Ovary (tissue), 9 donors: ENCODE data around the gene RTP4. TPM values are rescaled to one million over a fixed set of nuclear protein-coding genes. Genes with fewer than 3 reads are reported as not detected.

ENCODE experiments used
- DNase-seq, 5 donors: peaks; one replicate each; pipeline ENCODE4 v3.0.0-alpha.2; 2019 to 2020
- H3K27ac ChIP-seq, 2 donors: fragments of 200-600 bp; one replicate each; pipeline versions ENCODE4 v1.5.1 to v1.8.0; 2019 to 2022
- H3K27me3 ChIP-seq: fragments of 200-600 bp; one replicate; pipeline ENCODE4 v1.8.0; 2022
- H3K36me3 ChIP-seq: fragments of 200-600 bp; sonication (generic); one replicate; pipeline ENCODE4 v1.5.1; 2019
- H3K4me1 ChIP-seq: one replicate; pipeline ENCODE4 v1.8.1; 2013; ENCODE audit warnings: mild to moderate bottlenecking, moderate library complexity; ENCODE audit not compliant: insufficient read depth
- H3K4me3 ChIP-seq: fragments of 200-600 bp; sonication (generic); one replicate; pipeline ENCODE4 v1.5.1; 2017
- H3K9me3 ChIP-seq, 2 donors: fragments of 200-600 bp in 1 of 2; sonication (generic) in 1 of 2; one replicate each; pipeline versions ENCODE4 v1.5.1 to v1.8.1; 2013 to 2019; ENCODE audit warnings: mild to moderate bottlenecking in 1 of 2, moderate library complexity in 1 of 2
- EP300 ChIP-seq: sonication (generic); formaldehyde crosslinking; IDR thresholded peaks from one replicate; pipeline ENCODE4 v1.6.1; 2017; ENCODE audit warnings: antibody characterized with exemption
- POLR2A ChIP-seq: fragments of 450-650 bp; IDR thresholded peaks from one replicate; pipeline ENCODE4 v1.6.1; 2017; ENCODE audit warnings: antibody characterized with exemption, mild to moderate bottlenecking, moderate library complexity
- WGBS, 3 donors: extraction: QIAGEN DNeasy Blood & Tissue Kit in 1 of 3; methylation state at CpG; one replicate each; pipeline versions ENCODE4 v1.1.5 to v1.1.7; 2013 to 2017; 5-methylcytosine and 5-hydroxymethylcytosine counted together
- intact Hi-C, 4 donors: fragments of 100-400 bp; cut with DNase I; formaldehyde crosslinking; loops; one replicate each; pipeline versions ENCODE4 v1.11.0 to v1.15.1; 2022 to 2023
- polyA plus RNA-seq, 2 donors: library from polyadenylated mRNA; stranded (reverse); fragments of 200-250 nt in 1 of 2; fragments of 350-450 nt in 1 of 2; fragmentation: Illumina TruSeq in 1 of 2; extraction: RNeasy Lipid Tissue Mini Kit (QIAGEN cat#74804) in 1 of 2; gene quantifications; one replicate each; pipeline ENCODE4 v1.2.3, GENCODE V29; 2013 to 2014
- total RNA-seq, 7 donors: library from RNA; depleted of rRNA in 2 of 7; stranded (reverse); fragments of >200 nt in 2 of 7; fragmentation: NEBNext Ultra II Directional in 3 of 7; extraction: Animal tissue kit (Norgen Biotek cat#: 25700) in 3 of 7; gene quantifications; one replicate each; pipeline versions ENCODE4 v1.1.0 to v1.2.4, GENCODE V29; 2016 to 2023
- TF ChIP-seq, protein P1 (sequence below), 3 donors: fragments of 450-650 bp in 2 of 3; fragments of 200-600 bp in 1 of 3; IDR thresholded peaks; one replicate each; pipeline versions ENCODE4 v1.5.1 to v1.8.0; 2016 to 2022; ENCODE audit warnings: antibody characterized with exemption in 3 of 3, mild to moderate bottlenecking in 1 of 3
- donor health status: DM: no; HTN: no; CAD: no; lungs with moderate emphysema.
- donor health status: DM: no; HTN: no; CAD: no.
- donor health status: Bipolar disorder and iron deficiency.
- donor health status: DM: yes; HTN: yes; CAD: no.
- donor health status: DM: no; HTN: no; CAD: no.
- donor health status: DM: yes; HTN: yes; CAD: no.

The RTP4 gene
- total and polyA plus RNA-seq, 9 donors = 0.24 to 7.3 (median 2.7) TPM

DNA sequence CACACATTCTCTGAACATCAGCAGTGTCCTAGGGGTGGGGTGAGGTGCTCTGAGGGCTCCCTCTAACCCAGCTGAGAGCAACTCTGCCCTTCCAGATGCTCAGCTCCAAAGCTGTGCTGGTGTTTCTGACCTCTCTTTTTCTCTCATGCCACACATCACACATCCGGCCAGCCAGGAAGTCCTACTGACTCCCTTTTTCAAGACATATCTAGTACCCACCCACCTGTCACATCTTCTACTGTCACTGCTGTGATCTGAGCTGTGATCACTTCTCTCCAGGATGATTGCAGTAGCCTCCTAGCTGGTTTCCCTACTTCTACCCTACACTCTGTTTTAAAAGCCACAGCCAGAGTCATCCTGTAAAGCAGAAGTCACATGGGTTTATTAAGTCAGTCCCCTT, 46.4 kb upstream of the RTP4 start:
- H3K9me3 ChIP-seq = no peaks in the 10 kb centered on the region
- TF ChIP-seq POLR2A (no peak), EP300 (no peak)
- TF ChIP-seq, protein P1, sequence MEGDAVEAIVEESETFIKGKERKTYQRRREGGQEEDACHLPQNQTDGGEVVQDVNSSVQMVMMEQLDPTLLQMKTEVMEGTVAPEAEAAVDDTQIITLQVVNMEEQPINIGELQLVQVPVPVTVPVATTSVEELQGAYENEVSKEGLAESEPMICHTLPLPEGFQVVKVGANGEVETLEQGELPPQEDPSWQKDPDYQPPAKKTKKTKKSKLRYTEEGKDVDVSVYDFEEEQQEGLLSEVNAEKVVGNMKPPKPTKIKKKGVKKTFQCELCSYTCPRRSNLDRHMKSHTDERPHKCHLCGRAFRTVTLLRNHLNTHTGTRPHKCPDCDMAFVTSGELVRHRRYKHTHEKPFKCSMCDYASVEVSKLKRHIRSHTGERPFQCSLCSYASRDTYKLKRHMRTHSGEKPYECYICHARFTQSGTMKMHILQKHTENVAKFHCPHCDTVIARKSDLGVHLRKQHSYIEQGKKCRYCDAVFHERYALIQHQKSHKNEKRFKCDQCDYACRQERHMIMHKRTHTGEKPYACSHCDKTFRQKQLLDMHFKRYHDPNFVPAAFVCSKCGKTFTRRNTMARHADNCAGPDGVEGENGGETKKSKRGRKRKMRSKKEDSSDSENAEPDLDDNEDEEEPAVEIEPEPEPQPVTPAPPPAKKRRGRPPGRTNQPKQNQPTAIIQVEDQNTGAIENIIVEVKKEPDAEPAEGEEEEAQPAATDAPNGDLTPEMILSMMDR (IDR thresholded peaks at IDR 0.05) = no peak
- no peak for DNase-seq
- no peaks in the 10 kb centered on the region for H3K36me3 ChIP-seq
- WGBS, 3 donors = 82 to 85% (median 84%) methylated on average over 1 of the region's 1 CpG
- no peak overlapping the region for H3K27ac ChIP-seq
- no peaks in the 10 kb centered on the region for H3K27me3 ChIP-seq
- intact Hi-C loops = no loop called here
- H3K4me3 ChIP-seq = no peak overlapping the region
- no peaks in the 10 kb centered on the region for H3K4me1 ChIP-seq

DNA sequence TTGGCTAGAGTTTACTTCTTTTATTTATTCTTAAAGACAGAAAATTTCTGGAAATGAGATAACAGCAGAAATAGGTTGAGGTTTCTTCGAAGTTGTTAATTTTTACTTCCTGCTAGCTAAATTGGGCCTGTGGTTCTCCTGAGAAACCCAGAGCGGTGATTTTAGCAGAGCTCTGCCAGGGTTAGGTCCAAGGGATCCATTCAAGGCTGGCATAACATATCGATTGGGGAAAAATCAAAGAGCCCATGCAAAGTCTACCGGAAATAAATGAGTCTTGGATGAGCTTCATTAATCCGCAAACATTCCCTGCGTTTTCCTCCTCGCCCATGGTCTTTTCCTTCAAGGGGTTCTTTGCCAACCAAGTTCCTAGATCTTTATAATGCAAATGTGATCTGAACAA, 45.9 kb upstream of the RTP4 start:
- WGBS, 3 donors = 80 to 83% (median 82%) methylated on average over 7 of the region's 7 CpGs
- no peak overlapping the region for H3K27ac ChIP-seq
- H3K27me3 ChIP-seq = no peaks in the 10 kb centered on the region
- H3K4me3 ChIP-seq = no peak overlapping the region
- no peak for DNase-seq
- intact Hi-C loops = no loop called here
- H3K36me3 ChIP-seq = no peaks in the 10 kb centered on the region
- TF ChIP-seq EP300 = no peak
- TF ChIP-seq, protein P1 (IDR thresholded peaks at IDR 0.05) = no peak
- no peak for TF ChIP-seq POLR2A
- H3K9me3 ChIP-seq = no peaks in the 10 kb centered on the region
- H3K4me1 ChIP-seq = no peaks in the 10 kb centered on the region

- Histone ChIP-seq H3K9me3 (no peaks in the 10 kb centered on the region), H3K27ac (no peak overlapping the region), H3K4me3 (no peak overlapping the region), H3K36me3 (no peaks in the 10 kb centered on the region), H3K27me3 (no peaks in the 10 kb centered on the region), H3K4me1 (no peaks in the 10 kb centered on the region)
- TF ChIP-seq, protein P1 (IDR thresholded peaks at IDR 0.05) = no peak
- TF ChIP-seq EP300 = no peak
- no peak for TF ChIP-seq POLR2A
- WGBS, 3 donors = 72 to 91% (median 86%) methylated on average over 3 of the region's 3 CpGs
- intact Hi-C loops = no loop called here
- DNase-seq = no peak
Measured at GRCh38 chr3:187323091-187323490, 45.1 kb upstream of the RTP4 start.

GRCh38 chr3:187325632-187326031, 42.6 kb upstream of the RTP4 start:
- Histone ChIP-seq H3K27ac (no peak overlapping the region), H3K27me3 (no peaks in the 10 kb centered on the region), H3K4me1 (no peaks in the 10 kb centered on the region), H3K4me3 (no peak overlapping the region), H3K9me3 (no peaks in the 10 kb centered on the region), H3K36me3 (no peaks in the 10 kb centered on the region)
- intact Hi-C loops = no loop called here
- DNase-seq = no peak
- no peak for TF ChIP-seq EP300
- 75 to 86% (median 77%) methylated on average over 5 of the region's 5 CpGs for WGBS, 3 donors

DNA sequence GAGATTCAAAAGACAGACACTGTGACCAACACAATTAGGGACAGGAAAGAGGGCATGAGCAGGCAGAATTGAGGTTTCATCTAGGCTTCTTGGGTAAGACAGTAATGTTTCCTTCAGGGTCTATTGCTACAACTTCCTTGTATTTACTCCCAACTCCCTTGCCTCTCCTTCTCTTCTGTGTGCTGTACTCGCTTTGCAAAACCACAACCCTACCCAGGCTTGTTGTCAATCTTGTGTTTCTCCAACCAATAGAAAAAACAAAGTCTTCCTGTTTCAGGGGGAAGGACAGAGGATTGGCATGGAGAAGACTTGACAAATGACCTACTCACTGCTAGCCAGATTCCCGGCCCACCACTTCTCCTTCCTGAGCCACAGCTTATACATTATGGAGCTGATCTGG, 40.3 kb upstream of the RTP4 start:
- Histone ChIP-seq H3K4me1 (no peaks in the 10 kb centered on the region), H3K36me3 (no peaks in the 10 kb centered on the region), H3K4me3 (no peak overlapping the region), H3K9me3 (no peaks in the 10 kb centered on the region), H3K27ac (no peak overlapping the region), H3K27me3 (no peaks in the 10 kb centered on the region)
- TF ChIP-seq, protein P1 (IDR thresholded peaks at IDR 0.05) = no peak
- TF ChIP-seq POLR2A = no peak
- TF ChIP-seq EP300 = no peak
- WGBS, 3 donors = 87 to 98% (median 88%) methylated on average over 2 of the region's 2 CpGs
- intact Hi-C loops = no loop called here
- no peak for DNase-seq
